ENCODE data around the gene C2orf68.

The C2orf68 gene

GRCh38 chr2:85557130-85557529 lies 54.7 kb downstream of the C2orf68 start:
- ChIA-PET CTCF (interaction anchor here (0.5 to 1.2 kb wide), 2 partner anchors 18 to 540 kb away, joined by 3 to 6 read pairs; partner anchors contain the start of gene MAT2A), POLR2A (ENCODE audit: low non-redundant PET) (interaction anchor here (0.6 kb wide), 1 partner anchor 13 kb away, joined by 3 read pairs; no protein-coding TSS in a partner anchor)
- TF ChIP-seq CTCF (conservative IDR thresholded peaks at IDR 0.05; ENCODE audit: low read depth), result no peak
- DNase-seq (ENCODE audit: low spot score), result no peak
- no peak overlapping the region for H3K27ac ChIP-seq
